ENCODE results near the gene TUBG2. TPM values are rescaled to one million over a fixed set of nuclear protein-coding genes. Genes with fewer than 3 reads are reported as not detected.

TUBG2 gene
- total and polyA plus RNA-seq, 10 of the 15 experiments (the other 5 are each of a cell fraction or from before 2014, with no cell fraction given), result 1.2 to 12.5 (median 8.9) TPM

DNA sequence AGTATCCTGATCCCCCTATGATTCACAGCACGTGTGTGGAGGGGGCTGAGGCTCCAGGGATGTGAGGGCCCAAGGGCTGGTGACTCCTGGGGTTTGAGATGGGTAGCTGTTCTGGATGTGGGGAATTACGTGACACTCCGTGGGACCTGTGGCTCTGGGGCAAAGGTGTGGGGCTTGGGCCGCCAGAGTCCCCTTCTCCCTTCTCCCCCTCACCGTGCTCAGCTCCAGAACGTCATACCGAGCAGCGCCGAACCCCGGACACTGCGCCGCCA, 10.6 kb downstream of the TUBG2 start:
- in situ Hi-C loops (cut with MboI), result no loop called here
- no peak for FAIRE-seq
- no peak for ATAC-seq
- RAD21 ChIA-PET (ENCODE audit: unreplicated experiment), result interaction anchor here (1.0 kb wide), 1 partner anchor 51 kb away, joined by 3 read pairs; no protein-coding TSS in a partner anchor
- no peaks in the 10 kb centered on the region for H3K9me3 ChIP-seq (replicated peaks; ENCODE audit: control insufficient read depth, insufficient read depth, low read length)
- H3K36me3 ChIP-seq (ENCODE audit: control insufficient read depth in 2 of 2, insufficient read depth in 2 of 2, low read length in 1 of 2), result peaks cover 25 to 32% of the 10 kb centered on the region in 2 experiments; a peak in 3 of 4 replicates
- H3K4me3 ChIP-seq, result no peak overlapping the region
- no TSS peak for BruUV-seq (replicated peaks)
- POLR2A ChIA-PET, result interaction anchor here (0.6 kb wide), 1 partner anchor 397 kb away, joined by 3 read pairs; no protein-coding TSS in a partner anchor
- no peak overlapping the region for H2AFZ ChIP-seq (ENCODE audit: control insufficient read depth, low read depth, low read length)
- peak; percentile 16; the same call in 1 of the 2 replicates for TF ChIP-seq POLR2A (IDR thresholded peaks at IDR 0.05; ENCODE audit: low read depth, low read length)
- no peak for TF ChIP-seq RUNX3 (IDR thresholded peaks at IDR 0.05; ENCODE audit: low read length)
- H3K27me3 ChIP-seq (replicated peaks in 1 of 2; ENCODE audit: control insufficient read depth in 2 of 2, insufficient read depth in 2 of 2, low read length in 1 of 2), result no peaks in the 10 kb centered on the region
- H3K9ac ChIP-seq (ENCODE audit: control insufficient read depth, insufficient read depth, low read length), result no peak overlapping the region
- SMC1A ChIA-PET (ENCODE audit: uncharacterized antibody, unreplicated experiment), result interaction anchor here (0.5 to 0.8 kb wide), 2 partner anchors 11 to 122 kb away, joined by 3 read pairs; no protein-coding TSS in a partner anchor
- CTCF ChIA-PET, result interaction anchor here (1.3 to 1.6 kb wide), 3 partner anchors 10 to 91 kb away, joined by 3 to 6 read pairs (median 3); partner anchors contain the start of genes RETREG3 and TUBG1
- peaks cover 8% of the 10 kb centered on the region for H3K79me2 ChIP-seq (ENCODE audit: control insufficient read depth, insufficient read depth, low read length)
- no peaks in the 10 kb centered on the region for H4K20me1 ChIP-seq (ENCODE audit: control insufficient read depth, insufficient read depth)
- DNase-seq (ENCODE audit: low read depth, low spot score), result no peak
- no peak overlapping the region for H3K4me2 ChIP-seq (ENCODE audit: control insufficient read depth, insufficient read depth)
- intact Hi-C loops (cut with micrococcal nuclease; ENCODE audit: unreplicated experiment), result no loop called here
- H3K4me1 ChIP-seq (ENCODE audit: control insufficient read depth, insufficient read depth, low read length), result peaks cover 3% of the 10 kb centered on the region; the same call in 1 of the 2 replicates
- 90% methylated on average over 3 of the region's 12 CpGs for WGBS (ENCODE audit: insufficient coverage, insufficient replicate concordance, low lambda C conversion rate, missing lambda C conversion rate)
- no peak overlapping the region for H3K27ac ChIP-seq (ENCODE audit: control insufficient read depth, insufficient read depth)

DNA sequence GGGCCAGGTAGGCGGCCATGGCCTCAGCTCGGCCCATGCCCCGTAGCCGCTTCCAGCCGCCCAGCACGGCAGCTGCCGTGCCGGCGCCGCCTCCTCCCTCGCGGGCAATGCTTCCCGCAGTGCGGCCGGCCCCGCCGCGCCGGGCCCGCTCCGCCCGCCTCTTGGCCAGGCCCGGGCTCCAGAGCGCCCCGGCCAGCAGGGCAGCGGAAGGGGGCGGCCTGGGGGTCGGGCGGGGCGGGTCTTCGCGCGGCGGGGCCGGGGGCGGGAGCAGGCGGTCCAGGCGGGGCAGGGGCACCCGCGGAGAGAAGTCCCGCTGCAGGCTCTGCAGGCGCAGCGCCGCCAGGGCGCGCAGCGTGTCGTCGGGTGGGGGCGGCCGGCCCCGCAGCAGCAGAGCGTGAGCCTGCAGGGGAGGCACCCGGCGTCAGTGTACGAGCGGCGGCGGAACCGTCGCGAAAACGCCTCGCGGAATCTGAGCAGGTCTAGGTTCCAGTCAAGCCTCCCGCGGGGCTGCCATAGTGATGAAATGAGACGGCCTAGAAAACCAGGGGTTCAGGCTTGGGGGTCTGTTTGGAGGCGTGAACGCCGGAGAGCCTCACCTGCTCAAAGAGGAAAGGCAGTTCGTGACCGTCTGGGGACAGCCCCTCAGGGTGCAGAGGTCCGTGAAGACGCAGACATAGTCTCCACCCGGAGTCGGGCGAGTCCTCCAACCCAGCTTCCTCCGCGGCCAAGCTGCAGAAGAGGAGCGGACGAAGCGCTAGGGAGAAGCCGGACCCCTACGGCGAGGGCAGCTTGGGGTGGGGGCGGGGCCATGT, 11.1 kb downstream of the TUBG2 start:
- ChIA-PET CTCF (interaction anchor here (1.2 to 1.6 kb wide), 2 partner anchors 92 to 94 kb away, joined by 3 to 6 read pairs; no protein-coding TSS in a partner anchor), POLR2A (no interaction called here), SMC1A (ENCODE audit: uncharacterized antibody, unreplicated experiment) (no interaction called here), RAD21 (ENCODE audit: unreplicated experiment) (interaction anchor here (0.7 kb wide), 1 partner anchor 61 kb away, joined by 5 read pairs; no protein-coding TSS in a partner anchor)
- Histone ChIP-seq H3K79me2 (ENCODE audit: control insufficient read depth, insufficient read depth, low read length) (peaks cover 13% of the 10 kb centered on the region), H3K36me3 (ENCODE audit: control insufficient read depth in 2 of 2, insufficient read depth in 2 of 2, low read length in 1 of 2) (peaks cover 25 to 32% of the 10 kb centered on the region in 2 experiments; a peak in 3 of 4 replicates), H3K9me3 (replicated peaks; ENCODE audit: control insufficient read depth, insufficient read depth, low read length) (no peaks in the 10 kb centered on the region), H3K4me1 (ENCODE audit: control insufficient read depth, insufficient read depth, low read length) (peaks cover 3% of the 10 kb centered on the region; the same call in 1 of the 2 replicates), H3K9ac (ENCODE audit: control insufficient read depth, insufficient read depth, low read length) (no peak overlapping the region), H3K27ac (ENCODE audit: control insufficient read depth, insufficient read depth) (no peak overlapping the region), H4K20me1 (ENCODE audit: control insufficient read depth, insufficient read depth) (no peaks in the 10 kb centered on the region), H3K4me2 (ENCODE audit: control insufficient read depth, insufficient read depth) (no peak overlapping the region), H3K4me3 (no peak overlapping the region), H3K27me3 (replicated peaks in 1 of 2; ENCODE audit: control insufficient read depth in 2 of 2, insufficient read depth in 2 of 2, low read length in 1 of 2) (no peaks in the 10 kb centered on the region), H2AFZ (ENCODE audit: control insufficient read depth, low read depth, low read length) (peak overlapping the region; percentile 61)
- intact Hi-C loops (cut with micrococcal nuclease; ENCODE audit: unreplicated experiment), result no loop called here
- 69% methylated on average over 20 of the region's 87 CpGs for WGBS (ENCODE audit: insufficient coverage, insufficient replicate concordance, low lambda C conversion rate, missing lambda C conversion rate)
- ATAC-seq (no peak), DNase-seq (ENCODE audit: low read depth, low spot score) (no peak), FAIRE-seq (no peak)
- no TSS peak for BruUV-seq (replicated peaks)
- TF ChIP-seq EGR1 (IDR thresholded peaks at IDR 0.05; ENCODE audit: borderline replicate concordance in 1 of 2, low read depth in 2 of 2, low read length in 2 of 2) (0 out of 3 replicates have a peak, but pooled peaks of 1 of the 2 experiments have one; percentile 3), STAT1 (conservative IDR thresholded peaks at IDR 0.05) (no peak)
- TF ChIP-seq, protein P1, sequence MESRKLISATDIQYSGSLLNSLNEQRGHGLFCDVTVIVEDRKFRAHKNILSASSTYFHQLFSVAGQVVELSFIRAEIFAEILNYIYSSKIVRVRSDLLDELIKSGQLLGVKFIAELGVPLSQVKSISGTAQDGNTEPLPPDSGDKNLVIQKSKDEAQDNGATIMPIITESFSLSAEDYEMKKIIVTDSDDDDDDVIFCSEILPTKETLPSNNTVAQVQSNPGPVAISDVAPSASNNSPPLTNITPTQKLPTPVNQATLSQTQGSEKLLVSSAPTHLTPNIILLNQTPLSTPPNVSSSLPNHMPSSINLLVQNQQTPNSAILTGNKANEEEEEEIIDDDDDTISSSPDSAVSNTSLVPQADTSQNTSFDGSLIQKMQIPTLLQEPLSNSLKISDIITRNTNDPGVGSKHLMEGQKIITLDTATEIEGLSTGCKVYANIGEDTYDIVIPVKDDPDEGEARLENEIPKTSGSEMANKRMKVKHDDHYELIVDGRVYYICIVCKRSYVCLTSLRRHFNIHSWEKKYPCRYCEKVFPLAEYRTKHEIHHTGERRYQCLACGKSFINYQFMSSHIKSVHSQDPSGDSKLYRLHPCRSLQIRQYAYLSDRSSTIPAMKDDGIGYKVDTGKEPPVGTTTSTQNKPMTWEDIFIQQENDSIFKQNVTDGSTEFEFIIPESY (IDR thresholded peaks at IDR 0.05), result 0 out of 2 replicates have a peak, but pooled peaks have one; percentile 48
- in situ Hi-C loops (cut with MboI), result no loop called here
